Trophoblast cell (in vitro differentiated cells and primary cell): Measurements from ENCODE around the gene AURKB. TPM values are rescaled to one million over a fixed set of nuclear protein-coding genes. Genes with fewer than 3 reads are reported as not detected.

Source experiments
- DNase-seq, 2 donors: peaks; one replicate each; pipeline ENCODE4 v3.0.0-alpha.2; 2016
- H2AFZ ChIP-seq: 2 replicates; pipeline ENCODE4 v1.6.1; 2013; ENCODE audit warnings: low read length, moderate library complexity, mild to moderate bottlenecking; ENCODE audit not compliant: insufficient read depth, poor library complexity
- H2AK5ac ChIP-seq: 2 replicates; pipeline ENCODE4 v1.6.1; 2013; ENCODE audit warnings: mild to moderate bottlenecking, low read length
- H2BK120ac ChIP-seq: 2 replicates; pipeline ENCODE4 v1.6.1; 2013; ENCODE audit warnings: low read length, mild to moderate bottlenecking, moderate library complexity; ENCODE audit not compliant: insufficient read depth, poor library complexity
- H2BK12ac ChIP-seq: 2 replicates; pipeline ENCODE4 v1.6.1; 2013; ENCODE audit warnings: mild to moderate bottlenecking, low read length, moderate library complexity
- H2BK5ac ChIP-seq: 2 replicates; pipeline ENCODE4 v1.6.1; 2013; ENCODE audit warnings: low read length, low read depth, moderate library complexity, mild to moderate bottlenecking; ENCODE audit not compliant: poor library complexity
- H3K14ac ChIP-seq: 2 replicates; pipeline ENCODE4 v1.6.1; 2013; ENCODE audit warnings: mild to moderate bottlenecking, low read length
- H3K18ac ChIP-seq: 2 replicates; pipeline ENCODE4 v1.6.1; 2013; ENCODE audit warnings: mild to moderate bottlenecking, low read length
- H3K23ac ChIP-seq: 2 replicates; pipeline ENCODE4 v1.6.1; 2013; ENCODE audit warnings: low read length
- H3K27ac ChIP-seq: 2 replicates; pipeline ENCODE4 v1.5.1; 2013; ENCODE audit warnings: low read depth, mild to moderate bottlenecking, inconsistent platforms, low read length, moderate library complexity
- H3K27me3 ChIP-seq: 2 replicates; pipeline ENCODE4 v1.6.1; 2013; ENCODE audit warnings: inconsistent platforms, mild to moderate bottlenecking, low read length, moderate library complexity; ENCODE audit not compliant: insufficient read depth
- H3K36me3 ChIP-seq, 2 experiments: 1 replicate in 1 of 2; 2 replicates in 1 of 2; pipeline ENCODE4 v1.6.1; 2013; ENCODE audit warnings: low read length in 2 of 2, mild to moderate bottlenecking in 2 of 2, moderate library complexity in 1 of 2; ENCODE audit not compliant: insufficient read depth in 2 of 2, control insufficient read depth in 1 of 2
- H3K4ac ChIP-seq: 2 replicates; pipeline ENCODE4 v1.6.1; 2013; ENCODE audit warnings: low read depth, mild to moderate bottlenecking, low read length, moderate library complexity
- H3K4me1 ChIP-seq, 2 experiments: 1 replicate in 1 of 2; 2 replicates in 1 of 2; pipeline ENCODE4 v1.6.1; 2013; ENCODE audit warnings: low read length in 2 of 2, mild to moderate bottlenecking in 2 of 2, moderate library complexity in 1 of 2; ENCODE audit not compliant: insufficient read depth in 2 of 2, control insufficient read depth in 1 of 2
- H3K4me2 ChIP-seq: 2 replicates; pipeline ENCODE4 v1.6.1; 2013; ENCODE audit warnings: inconsistent platforms, mild to moderate bottlenecking, low read length, moderate library complexity
- H3K4me3 ChIP-seq: 2 replicates; pipeline ENCODE4 v1.5.1; 2013; ENCODE audit warnings: mild to moderate bottlenecking, low read depth, low read length, inconsistent platforms
- H3K79me1 ChIP-seq: one replicate; pipeline ENCODE4 v1.6.1; 2013; ENCODE audit warnings: low read length
- H3K79me2 ChIP-seq: 2 replicates; pipeline ENCODE4 v1.6.1; 2013; ENCODE audit warnings: low read length, mild to moderate bottlenecking; ENCODE audit not compliant: control insufficient read depth, insufficient read depth, poor library complexity
- H3K9ac ChIP-seq: 2 replicates; pipeline ENCODE4 v1.6.1; 2013; ENCODE audit warnings: mild to moderate bottlenecking, low read length
- H3K9me3 ChIP-seq: 2 replicates; pipeline ENCODE4 v1.6.1; 2013; ENCODE audit warnings: low read depth, mild to moderate bottlenecking, control low read depth, inconsistent platforms, low read length; ENCODE audit not compliant: insufficient read depth
- H4K12ac ChIP-seq: 2 replicates; pipeline ENCODE4 v1.6.1; 2013; ENCODE audit warnings: low read depth, mild to moderate bottlenecking, low read length, moderate library complexity
- H4K8ac ChIP-seq: 2 replicates; pipeline ENCODE4 v1.6.1; 2013; ENCODE audit warnings: low read depth, mild to moderate bottlenecking, low read length, moderate library complexity
- H4K91ac ChIP-seq: one replicate; pipeline ENCODE4 v1.6.1; 2013; ENCODE audit warnings: low read depth, mild to moderate bottlenecking, low read length, moderate library complexity
- WGBS: extraction: QIAGEN DNeasy Blood & Tissue Kit; methylation state at CpG from one replicate; pipeline ENCODE4 v1.1.7; 2013; ENCODE audit warnings: missing lambda C conversion rate; ENCODE audit not compliant: insufficient read length, insufficient coverage; ENCODE audit errors: extremely low coverage; 5-methylcytosine and 5-hydroxymethylcytosine counted together
- polyA plus RNA-seq: library from polyadenylated mRNA; stranded (reverse); fragments of 200-250 nt; gene quantifications from 2 replicates; pipeline ENCODE4 v1.2.3, GENCODE V29; 2013

Gene AURKB
- polyA plus RNA-seq, result 77.1 and 81.2 TPM in 2 replicates

DNA sequence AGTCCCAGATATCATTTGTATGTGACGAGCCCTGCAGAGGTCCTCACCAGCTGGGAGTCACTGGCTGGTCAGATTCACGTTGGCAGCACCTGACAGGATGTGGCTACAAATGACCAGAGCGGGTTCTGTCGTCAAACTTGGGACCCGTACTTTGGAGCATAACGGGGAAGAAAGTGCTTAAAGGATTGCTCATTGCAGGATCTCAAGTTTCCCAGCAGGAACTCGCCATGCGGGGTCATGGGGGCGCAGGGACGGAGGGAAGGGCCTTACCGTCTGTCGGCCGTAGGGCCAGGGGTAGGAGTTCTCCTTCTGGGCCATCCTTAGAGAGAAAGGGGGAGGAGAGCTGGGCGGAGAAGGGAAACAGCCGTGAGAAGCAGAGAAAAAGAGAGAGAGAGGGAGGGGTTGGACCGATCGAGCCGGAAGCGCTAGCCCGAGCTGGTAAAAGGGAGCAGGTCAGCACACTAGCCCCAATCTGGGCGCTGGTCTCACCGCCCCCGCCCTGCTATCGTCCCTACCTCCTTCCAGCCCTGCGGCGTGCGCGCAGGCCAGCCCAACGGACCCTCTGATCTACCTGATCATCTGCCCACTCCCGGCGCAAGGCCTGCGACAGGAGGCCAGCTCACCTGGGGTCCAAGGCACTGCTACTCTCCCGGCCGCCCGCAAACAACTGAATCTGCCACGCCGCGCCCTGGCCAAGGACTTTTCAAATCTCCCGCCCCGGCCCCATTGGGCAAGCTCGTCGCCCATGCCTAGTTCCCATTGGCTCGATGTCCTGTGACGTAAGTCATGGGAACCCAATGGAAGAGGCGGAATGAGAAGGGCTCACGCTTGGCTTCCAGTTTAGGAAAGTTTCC lies at the start of gene AURKB:
AURKB (minus strand) TSS at position 669 of the 854 bp plus-strand sequence; CDS start at position 318, 351 bp downstream.
- H3K14ac ChIP-seq, result peak within 1 kb of the TSS; percentile 69

DNA sequence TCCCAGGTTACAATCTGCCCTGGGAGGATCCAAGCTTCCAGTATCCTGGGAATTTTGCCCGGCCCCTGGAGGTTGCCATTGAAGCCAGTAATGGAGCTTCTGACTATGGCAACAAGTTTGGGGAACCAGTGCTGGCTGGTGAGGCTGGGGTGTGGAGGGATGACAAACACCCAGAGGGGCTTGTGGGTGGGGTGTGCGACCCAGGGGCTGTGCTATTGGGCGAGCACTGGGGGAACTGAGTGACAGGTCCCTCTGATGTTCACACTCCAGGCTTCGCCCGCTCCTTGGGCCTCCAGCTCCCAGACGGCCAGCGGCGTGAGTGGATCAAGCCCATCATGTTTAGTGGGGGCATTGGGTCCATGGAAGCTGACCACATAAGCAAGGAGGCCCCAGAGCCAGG lies 47.4 kb upstream of the AURKB start:
- no peak overlapping the region for H3K4me2 ChIP-seq
- no peak overlapping the region for H3K23ac ChIP-seq
- no peak overlapping the region for H2BK120ac ChIP-seq
- DNase-seq, result no peak
- no peak overlapping the region for H4K91ac ChIP-seq
- no peak overlapping the region for H3K14ac ChIP-seq
- H4K12ac ChIP-seq, result no peak overlapping the region
- H3K79me1 ChIP-seq, result no peaks in the 10 kb centered on the region
- no peak overlapping the region for H2AFZ ChIP-seq
- H3K4ac ChIP-seq, result no peak overlapping the region
- H4K8ac ChIP-seq, result no peak overlapping the region
- H3K36me3 ChIP-seq, result peaks cover 44 to 47% of the 10 kb centered on the region in 2 experiments
- H2BK5ac ChIP-seq, result no peak overlapping the region
- H3K27me3 ChIP-seq, result no peaks in the 10 kb centered on the region
- no peak overlapping the region for H2BK12ac ChIP-seq
- H3K79me2 ChIP-seq, result no peaks in the 10 kb centered on the region
- H3K27ac ChIP-seq, result no peak overlapping the region
- H3K9me3 ChIP-seq, result no peaks in the 10 kb centered on the region
- no peak overlapping the region for H3K18ac ChIP-seq
- H3K9ac ChIP-seq, result no peak overlapping the region
- H2AK5ac ChIP-seq, result no peak overlapping the region
- no peaks in the 10 kb centered on the region for H3K4me1 ChIP-seq
- H3K4me3 ChIP-seq, result no peak overlapping the region
- WGBS, result no CpG with 5 or more reads among the region's 8 CpGs

More for the DNA sequence above, at the start of gene AURKB:
- Histone ChIP-seq H3K4me1 (peaks cover 0 to 4% of the 10 kb centered on the region in 2 experiments), H3K9me3 (peaks cover 2% of the 10 kb centered on the region), H2BK5ac (peak within 1 kb of the TSS; percentile 58), H3K9ac (peak within 1 kb of the TSS; percentile 67), H3K79me1 (peaks cover 6% of the 10 kb centered on the region), H3K4me2 (peak within 1 kb of the TSS; percentile 68), H4K91ac (peak within 1 kb of the TSS; percentile 80), H3K36me3 (peaks cover 22 to 24% of the 10 kb centered on the region in 2 experiments), H3K18ac (peak within 1 kb of the TSS; percentile 83), H2BK12ac (no peak within 1 kb of the TSS), H3K27me3 (no peaks in the 10 kb centered on the region), H3K4me3 (peak within 1 kb of the TSS; percentile 77), H2BK120ac (peak within 1 kb of the TSS; percentile 48), H3K27ac (peak within 1 kb of the TSS; percentile 54), H2AFZ (peak within 1 kb of the TSS; percentile 72), H2AK5ac (peak within 1 kb of the TSS; percentile 49), H4K8ac (peak within 1 kb of the TSS; percentile 75), H4K12ac (peak within 1 kb of the TSS; percentile 57), H3K4ac (peak within 1 kb of the TSS; percentile 30), H3K79me2 (peaks cover 4% of the 10 kb centered on the region), H3K23ac (no peak within 1 kb of the TSS)
- WGBS, result no CpG with 5 or more reads among the region's 46 CpGs
- peak; percentile 94 to 98 for DNase-seq

DNA sequence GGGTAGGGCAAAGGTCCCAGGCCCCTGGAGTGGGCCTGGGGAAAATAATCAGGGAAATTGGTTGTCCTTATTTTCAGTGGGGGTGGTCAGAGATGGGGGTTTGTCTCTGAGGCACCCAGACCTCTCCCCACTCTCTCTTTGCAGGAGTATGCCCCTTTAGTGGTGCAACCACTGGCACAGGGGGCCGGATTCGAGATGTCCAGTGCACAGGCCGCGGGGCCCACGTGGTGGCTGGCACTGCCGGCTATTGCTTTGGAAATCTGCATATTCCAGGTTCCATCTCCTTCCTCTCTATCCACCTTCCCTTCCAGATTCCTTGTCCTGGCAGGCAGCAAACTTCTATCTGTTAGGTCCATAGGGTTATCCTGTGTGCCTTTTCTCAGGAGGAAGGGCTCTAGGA lies 46.3 kb upstream of the AURKB start:
- H3K27ac ChIP-seq, result no peak overlapping the region
- no peak overlapping the region for H2AK5ac ChIP-seq
- H4K12ac ChIP-seq, result no peak overlapping the region
- no peaks in the 10 kb centered on the region for H3K4me1 ChIP-seq
- H3K9me3 ChIP-seq, result no peaks in the 10 kb centered on the region
- H3K4me2 ChIP-seq, result no peak overlapping the region
- H2BK5ac ChIP-seq, result no peak overlapping the region
- no peak overlapping the region for H2AFZ ChIP-seq
- H3K79me2 ChIP-seq, result no peaks in the 10 kb centered on the region
- no peak overlapping the region for H3K4ac ChIP-seq
- H3K23ac ChIP-seq, result no peak overlapping the region
- no peak for DNase-seq
- H3K14ac ChIP-seq, result no peak overlapping the region
- peaks cover 38 to 42% of the 10 kb centered on the region in 2 experiments for H3K36me3 ChIP-seq
- no peak overlapping the region for H2BK120ac ChIP-seq
- WGBS, result no CpG with 5 or more reads among the region's 6 CpGs
- H3K79me1 ChIP-seq, result no peaks in the 10 kb centered on the region
- no peak overlapping the region for H3K18ac ChIP-seq
- no peak overlapping the region for H4K8ac ChIP-seq
- no peak overlapping the region for H3K9ac ChIP-seq
- no peak overlapping the region for H3K4me3 ChIP-seq
- no peak overlapping the region for H2BK12ac ChIP-seq
- H4K91ac ChIP-seq, result no peak overlapping the region
- H3K27me3 ChIP-seq, result no peaks in the 10 kb centered on the region

- no peaks in the 10 kb centered on the region for H3K79me2 ChIP-seq
- H3K4me1 ChIP-seq, result no peaks in the 10 kb centered on the region
- no peak overlapping the region for H2AK5ac ChIP-seq
- no peak overlapping the region for H3K9ac ChIP-seq
- DNase-seq, result no peak
- no peak overlapping the region for H2AFZ ChIP-seq
- no CpG with 5 or more reads among the region's 10 CpGs for WGBS
- H2BK12ac ChIP-seq, result no peak overlapping the region
- no peak overlapping the region for H3K4me2 ChIP-seq
- H4K8ac ChIP-seq, result no peak overlapping the region
- no peaks in the 10 kb centered on the region for H3K9me3 ChIP-seq
- no peak overlapping the region for H4K12ac ChIP-seq
- H3K36me3 ChIP-seq, result peaks cover 34 to 38% of the 10 kb centered on the region in 2 experiments
- no peak overlapping the region for H3K4me3 ChIP-seq
- H3K27me3 ChIP-seq, result no peaks in the 10 kb centered on the region
- no peak overlapping the region for H3K23ac ChIP-seq
- no peak overlapping the region for H4K91ac ChIP-seq
- no peak overlapping the region for H3K18ac ChIP-seq
- H3K27ac ChIP-seq, result no peak overlapping the region
- no peak overlapping the region for H2BK5ac ChIP-seq
- no peaks in the 10 kb centered on the region for H3K79me1 ChIP-seq
- H2BK120ac ChIP-seq, result no peak overlapping the region
- H3K14ac ChIP-seq, result no peak overlapping the region
- no peak overlapping the region for H3K4ac ChIP-seq
Observed at GRCh38 chr17:8256291-8256690, 45.9 kb upstream of the AURKB start.
